Activated naive CD4-positive, alpha-beta T cell treated with anti-CD3 and anti-CD28 coated beads, Interleukin-2, amount 50 U/mL, for 16 hours (primary cell): ENCODE measurements around the gene TNMD.
"Not testable (repeated sequence)": the region's sequence is repeated elsewhere in the genome, so short reads cannot be mapped to it uniquely, and the experiment has no call there.

Source experiments
- DNase-seq: peaks from one replicate; pipeline ENCODE4 v3.0.0-alpha.2; 2020

Gene TNMD

GRCh38 chrX:100584611-100585010, at the start of gene TNMD:
TSS of gene TNMD (plus strand) at chrX:100584936. CDS start at chrX:100585019, 83 bp downstream.
- no peak for DNase-seq

- not testable (repeated sequence) for DNase-seq
Measured at GRCh38 chrX:100565534-100565933, 19.2 kb upstream of the TNMD start.

- no peak for DNase-seq
Measured at GRCh38 chrX:100586747-100587146, 2.0 kb downstream of the TNMD start.

GRCh38 chrX:100587861-100588260, 3.1 kb downstream of the TNMD start:
- DNase-seq, result no peak

- DNase-seq, result no peak
Measured at GRCh38 chrX:100591256-100592051, 6.7 kb downstream of the TNMD start.

GRCh38 chrX:100593126-100593525, 8.4 kb downstream of the TNMD start:
- DNase-seq, result no peak

GRCh38 chrX:100593581-100593980, 8.8 kb downstream of the TNMD start:
- DNase-seq, result no peak

- DNase-seq, result no peak
Measured at GRCh38 chrX:100596601-100597000, 11.9 kb downstream of the TNMD start.

GRCh38 chrX:100599456-100599855, 14.7 kb downstream of the TNMD start:
- DNase-seq, result no peak

GRCh38 chrX:100600340-100600739, 15.6 kb downstream of the TNMD start:
- DNase-seq, result no peak

- DNase-seq, result no peak
Measured at GRCh38 chrX:100600758-100601157, 16.0 kb downstream of the TNMD start.

- DNase-seq, result no peak
Measured at GRCh38 chrX:100606753-100607152, 22.0 kb downstream of the TNMD start.

GRCh38 chrX:100609591-100609990, 24.9 kb downstream of the TNMD start:
- DNase-seq, result no peak

- no peak for DNase-seq
Measured at GRCh38 chrX:100611951-100612350, 27.2 kb downstream of the TNMD start.

GRCh38 chrX:100615005-100615404, 30.3 kb downstream of the TNMD start:
- DNase-seq, result no peak

GRCh38 chrX:100623001-100623400, 38.3 kb downstream of the TNMD start:
- no peak for DNase-seq

- DNase-seq, result no peak
Measured at GRCh38 chrX:100625985-100626491, 41.3 kb downstream of the TNMD start.

GRCh38 chrX:100635040-100635439, 50.3 kb downstream of the TNMD start:
- DNase-seq, result no peak

- DNase-seq, result no peak
Measured at GRCh38 chrX:100635989-100636320, 51.2 kb downstream of the TNMD start.

- DNase-seq, result peak; percentile 80
Measured at GRCh38 chrX:100636321-100636991, 51.7 kb downstream of the TNMD start, which contains the start of gene TSPAN6. TSS of gene TSPAN6 (minus strand) at chrX:100636806. CDS start at chrX:100636694, 112 bp downstream.

- DNase-seq, result no peak
Measured at GRCh38 chrX:100642290-100642689, 57.6 kb downstream of the TNMD start.

GRCh38 chrX:100643212-100643611, 58.5 kb downstream of the TNMD start:
- DNase-seq, result no peak

GRCh38 chrX:100643956-100644860, 59.5 kb downstream of the TNMD start, which contains the start of gene SRPX2:
TSS of gene SRPX2 (plus strand) at chrX:100644199. CDS start at chrX:100646323, 2,124 bp downstream.
- DNase-seq, result no peak
